Muscle of arm (tissue), 12 donors: ENCODE data around the gene TBL2. TPM values are rescaled to one million over a fixed set of nuclear protein-coding genes. Genes with fewer than 3 reads are reported as not detected.
"Not testable (repeated sequence)": the region's sequence is repeated elsewhere in the genome, so short reads cannot be mapped to it uniquely, and the experiment has no call there.

Experiments used
- DNase-seq: peaks from one replicate; pipeline ENCODE4 v3.0.0-alpha.2; 2013
- polyA plus RNA-seq, 12 donors: library from polyadenylated mRNA; unstranded; fragments of 120-200 nt; gene quantifications; one replicate each; pipeline ENCODE4 v1.2.1, GENCODE V29; 2013; ENCODE audit not compliant: insufficient read length in 12 of 12

TBL2 gene
- polyA plus RNA-seq, 12 donors, result 21.6 to 48.7 (median 26.5) TPM; not detected in 1

GRCh38 chr7:73611017-73611555, 32.7 kb upstream of the TBL2 start:
- no peak for DNase-seq

GRCh38 chr7:73610105-73610504, 31.7 kb upstream of the TBL2 start:
- DNase-seq, result no peak

GRCh38 chr7:73607692-73607983, 29.3 kb upstream of the TBL2 start:
- not testable (repeated sequence) for DNase-seq

- DNase-seq, result peak; percentile 56
These were observed 28.7 kb upstream of the TBL2 start for GRCh38 chr7:73606801-73607691.

GRCh38 chr7:73605601-73606220, 27.3 kb upstream of the TBL2 start:
- DNase-seq, result no peak

- no peak for DNase-seq
These were observed 24.6 kb upstream of the TBL2 start for GRCh38 chr7:73602721-73603651.

GRCh38 chr7:73599916-73600315, 21.5 kb upstream of the TBL2 start:
- DNase-seq, result no peak

- no peak for DNase-seq
These were observed 20.9 kb upstream of the TBL2 start for GRCh38 chr7:73599151-73599882.

GRCh38 chr7:73597978-73598782, 19.8 kb upstream of the TBL2 start:
- no peak for DNase-seq

- DNase-seq, result no peak
These were observed 18.0 kb upstream of the TBL2 start for GRCh38 chr7:73596191-73597065.

- no peak for DNase-seq
These were observed 17.0 kb upstream of the TBL2 start for GRCh38 chr7:73595358-73595757.

- no peak for DNase-seq
These were observed 15.0 kb upstream of the TBL2 start for GRCh38 chr7:73593207-73594045.

- no peak for DNase-seq
These were observed 8.5 kb upstream of the TBL2 start for GRCh38 chr7:73586911-73587310.

GRCh38 chr7:73585196-73585595, 6.8 kb upstream of the TBL2 start:
- no peak for DNase-seq

GRCh38 chr7:73582664-73583202, 4.4 kb upstream of the TBL2 start:
- no peak for DNase-seq

- DNase-seq, result not testable (repeated sequence)
These were observed 2.6 kb upstream of the TBL2 start for GRCh38 chr7:73581006-73581405.

GRCh38 chr7:73577627-73578341, 595 bp downstream of the TBL2 start:
- DNase-seq, result peak; percentile 38
